ENCODE measurements around the gene TDRD12. TPM values are rescaled to one million over a fixed set of nuclear protein-coding genes. Genes with fewer than 3 reads are reported as not detected.
A peak's percentile ranks its signal among the peaks of the same experiment; 100 is the strongest.

Gene TDRD12
- total and polyA plus RNA-seq, 2 of the 13 experiments (the other 11 are each of a cell fraction or from before 2014, with no cell fraction given) = 0.03 to 0.40 TPM

DNA sequence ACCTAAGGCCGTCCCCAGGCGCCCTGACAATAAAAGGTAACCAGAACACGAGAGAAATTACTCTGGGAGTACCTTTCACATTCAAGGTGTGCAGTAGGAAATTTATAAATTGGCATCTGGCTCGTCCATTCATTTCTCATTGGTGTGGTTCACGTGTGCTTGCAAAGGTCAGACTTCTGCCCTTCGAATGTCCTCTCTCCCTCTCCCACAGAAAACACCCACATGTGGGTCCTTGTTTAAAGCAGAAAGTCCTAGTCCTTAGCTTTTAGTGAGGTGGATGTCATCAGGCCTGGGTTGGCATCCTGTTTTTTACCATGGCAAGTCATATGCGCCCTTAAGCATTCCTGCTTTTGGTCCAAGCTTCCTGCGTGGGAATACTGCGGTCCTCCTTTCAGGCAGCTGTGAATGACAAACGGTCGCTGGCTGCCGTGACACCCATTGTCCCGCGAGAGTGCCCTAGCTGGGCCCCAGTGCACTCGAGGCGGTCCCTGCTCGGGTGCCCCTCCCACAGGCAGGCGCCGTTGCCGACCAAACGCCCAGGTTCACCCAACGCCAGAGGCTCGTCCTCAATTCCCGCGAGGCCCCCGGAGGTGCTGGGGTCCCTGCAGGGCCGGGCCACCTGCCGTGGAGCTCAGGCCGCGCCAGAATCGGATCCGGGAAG is 28.1 kb upstream of the TDRD12 start, which contains the start of gene NUDT19 (continued):
- TF ChIP-seq ZNF121 (CRISPR knock-in tag; IDR thresholded peaks at IDR 0.05) = no peak
- TF ChIP-seq, protein P1, sequence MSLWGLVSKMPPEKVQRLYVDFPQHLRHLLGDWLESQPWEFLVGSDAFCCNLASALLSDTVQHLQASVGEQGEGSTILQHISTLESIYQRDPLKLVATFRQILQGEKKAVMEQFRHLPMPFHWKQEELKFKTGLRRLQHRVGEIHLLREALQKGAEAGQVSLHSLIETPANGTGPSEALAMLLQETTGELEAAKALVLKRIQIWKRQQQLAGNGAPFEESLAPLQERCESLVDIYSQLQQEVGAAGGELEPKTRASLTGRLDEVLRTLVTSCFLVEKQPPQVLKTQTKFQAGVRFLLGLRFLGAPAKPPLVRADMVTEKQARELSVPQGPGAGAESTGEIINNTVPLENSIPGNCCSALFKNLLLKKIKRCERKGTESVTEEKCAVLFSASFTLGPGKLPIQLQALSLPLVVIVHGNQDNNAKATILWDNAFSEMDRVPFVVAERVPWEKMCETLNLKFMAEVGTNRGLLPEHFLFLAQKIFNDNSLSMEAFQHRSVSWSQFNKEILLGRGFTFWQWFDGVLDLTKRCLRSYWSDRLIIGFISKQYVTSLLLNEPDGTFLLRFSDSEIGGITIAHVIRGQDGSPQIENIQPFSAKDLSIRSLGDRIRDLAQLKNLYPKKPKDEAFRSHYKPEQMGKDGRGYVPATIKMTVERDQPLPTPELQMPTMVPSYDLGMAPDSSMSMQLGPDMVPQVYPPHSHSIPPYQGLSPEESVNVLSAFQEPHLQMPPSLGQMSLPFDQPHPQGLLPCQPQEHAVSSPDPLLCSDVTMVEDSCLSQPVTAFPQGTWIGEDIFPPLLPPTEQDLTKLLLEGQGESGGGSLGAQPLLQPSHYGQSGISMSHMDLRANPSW (CRISPR knock-in tag; IDR thresholded peaks at IDR 0.05; ENCODE audit: borderline replicate concordance) = no peak
- TF ChIP-seq ZFP41 (CRISPR knock-in tag; IDR thresholded peaks at IDR 0.05; ENCODE audit: borderline replicate concordance) = no peak
- TF ChIP-seq ZNF737 (CRISPR knock-in tag; IDR thresholded peaks at IDR 0.05; ENCODE audit: borderline replicate concordance) = no peak
- TF ChIP-seq FOXA1 (IDR thresholded peaks at IDR 0.05) = no peak
- TF ChIP-seq FOXA1 (CRISPR knock-in tag; IDR thresholded peaks at IDR 0.05) = no peak; the same call in 1 of the 2 replicates
- TF ChIP-seq, protein P2, sequence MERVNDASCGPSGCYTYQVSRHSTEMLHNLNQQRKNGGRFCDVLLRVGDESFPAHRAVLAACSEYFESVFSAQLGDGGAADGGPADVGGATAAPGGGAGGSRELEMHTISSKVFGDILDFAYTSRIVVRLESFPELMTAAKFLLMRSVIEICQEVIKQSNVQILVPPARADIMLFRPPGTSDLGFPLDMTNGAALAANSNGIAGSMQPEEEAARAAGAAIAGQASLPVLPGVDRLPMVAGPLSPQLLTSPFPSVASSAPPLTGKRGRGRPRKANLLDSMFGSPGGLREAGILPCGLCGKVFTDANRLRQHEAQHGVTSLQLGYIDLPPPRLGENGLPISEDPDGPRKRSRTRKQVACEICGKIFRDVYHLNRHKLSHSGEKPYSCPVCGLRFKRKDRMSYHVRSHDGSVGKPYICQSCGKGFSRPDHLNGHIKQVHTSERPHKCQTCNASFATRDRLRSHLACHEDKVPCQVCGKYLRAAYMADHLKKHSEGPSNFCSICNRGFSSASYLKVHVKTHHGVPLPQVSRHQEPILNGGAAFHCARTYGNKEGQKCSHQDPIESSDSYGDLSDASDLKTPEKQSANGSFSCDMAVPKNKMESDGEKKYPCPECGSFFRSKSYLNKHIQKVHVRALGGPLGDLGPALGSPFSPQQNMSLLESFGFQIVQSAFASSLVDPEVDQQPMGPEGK (CRISPR knock-in tag; IDR thresholded peaks at IDR 0.05) = peak; percentile 75
- TF ChIP-seq PHF8 (CRISPR knock-in tag; IDR thresholded peaks at IDR 0.05) = peak; percentile 77
- TF ChIP-seq, protein P3, sequence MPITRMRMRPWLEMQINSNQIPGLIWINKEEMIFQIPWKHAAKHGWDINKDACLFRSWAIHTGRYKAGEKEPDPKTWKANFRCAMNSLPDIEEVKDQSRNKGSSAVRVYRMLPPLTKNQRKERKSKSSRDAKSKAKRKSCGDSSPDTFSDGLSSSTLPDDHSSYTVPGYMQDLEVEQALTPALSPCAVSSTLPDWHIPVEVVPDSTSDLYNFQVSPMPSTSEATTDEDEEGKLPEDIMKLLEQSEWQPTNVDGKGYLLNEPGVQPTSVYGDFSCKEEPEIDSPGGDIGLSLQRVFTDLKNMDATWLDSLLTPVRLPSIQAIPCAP (CRISPR knock-in tag; IDR thresholded peaks at IDR 0.05; ENCODE audit: low read depth) = no peak
- TF ChIP-seq ZNF557 (CRISPR knock-in tag; IDR thresholded peaks at IDR 0.05) = no peak
- no peak for TF ChIP-seq ZNF563 (CRISPR knock-in tag; IDR thresholded peaks at IDR 0.05)
- peak; percentile 65; the same call in 1 of the 2 replicates for TF ChIP-seq SP4 (CRISPR knock-in tag; IDR thresholded peaks at IDR 0.05)
- peak; percentile 58 for TF ChIP-seq ZMYM4 (CRISPR knock-in tag; IDR thresholded peaks at IDR 0.05)
- TF ChIP-seq TARDBP (CRISPR knock-in tag; IDR thresholded peaks at IDR 0.05) = peak; percentile 68; the same call in 1 of the 2 replicates
- TF ChIP-seq FOXJ3 (CRISPR knock-in tag; IDR thresholded peaks at IDR 0.05; ENCODE audit: borderline replicate concordance) = no peak
- TF ChIP-seq ZBTB42 (CRISPR knock-in tag; IDR thresholded peaks at IDR 0.05) = peak; percentile 61; the same call in 1 of the 2 replicates
- TF ChIP-seq PCBP1 (IDR thresholded peaks at IDR 0.05; ENCODE audit: borderline replicate concordance, low read depth, low read length) = no peak
- no peak for TF ChIP-seq FOXK1 (CRISPR knock-in tag; IDR thresholded peaks at IDR 0.05; ENCODE audit: borderline replicate concordance, low read depth)
- TF ChIP-seq, protein P4, sequence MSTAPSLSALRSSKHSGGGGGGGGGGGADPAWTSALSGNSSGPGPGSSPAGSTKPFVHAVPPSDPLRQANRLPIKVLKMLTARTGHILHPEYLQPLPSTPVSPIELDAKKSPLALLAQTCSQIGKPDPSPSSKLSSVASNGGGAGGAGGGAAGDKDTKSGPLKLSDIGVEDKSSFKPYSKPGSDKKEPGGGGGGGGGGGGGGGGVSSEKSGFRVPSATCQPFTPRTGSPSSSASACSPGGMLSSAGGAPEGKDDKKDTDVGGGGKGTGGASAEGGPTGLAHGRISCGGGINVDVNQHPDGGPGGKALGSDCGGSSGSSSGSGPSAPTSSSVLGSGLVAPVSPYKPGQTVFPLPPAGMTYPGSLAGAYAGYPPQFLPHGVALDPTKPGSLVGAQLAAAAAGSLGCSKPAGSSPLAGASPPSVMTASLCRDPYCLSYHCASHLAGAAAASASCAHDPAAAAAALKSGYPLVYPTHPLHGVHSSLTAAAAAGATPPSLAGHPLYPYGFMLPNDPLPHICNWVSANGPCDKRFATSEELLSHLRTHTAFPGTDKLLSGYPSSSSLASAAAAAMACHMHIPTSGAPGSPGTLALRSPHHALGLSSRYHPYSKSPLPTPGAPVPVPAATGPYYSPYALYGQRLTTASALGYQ (CRISPR knock-in tag; IDR thresholded peaks at IDR 0.05) = no peak
- no peak for TF ChIP-seq JUNB (CRISPR knock-in tag; IDR thresholded peaks at IDR 0.05; ENCODE audit: borderline replicate concordance)
- TF ChIP-seq PHF21A (CRISPR knock-in tag; IDR thresholded peaks at IDR 0.05) = peak; percentile 58; the same call in 1 of the 2 replicates
- TF ChIP-seq ZMYM3 (CRISPR knock-in tag; IDR thresholded peaks at IDR 0.05) = no peak

All from HepG2 (cell line).